H1 (cell line): ENCODE measurements around the gene WWC1. TPM values are rescaled to one million over a fixed set of nuclear protein-coding genes. Genes with fewer than 3 reads are reported as not detected.

Experiments used
- CTCF ChIA-PET: fragments of 300-600 bp; sonication (Branson Sonifier 250); formaldehyde crosslinking; loops from one replicate; lab custom pipeline; 2021; ENCODE audit not compliant: partially characterized antibody; lab: Charles Lee
- POLR2A ChIA-PET: fragments of 300-600 bp; sonication (Branson Sonifier 250); formaldehyde crosslinking; loops from one replicate; lab custom pipeline; 2021; ENCODE audit warnings: inconsistent platforms; ENCODE audit not compliant: partially characterized antibody; lab: Charles Lee
- DNase-seq, 2 experiments: peaks; one replicate each; pipeline versions ENCODE4 v3.0.0 to v3.0.0-alpha.2; 2010 to 2022; ENCODE audit warnings: low spot score in 2 of 2, low read depth in 1 of 2, mixed read lengths in 1 of 2
- FAIRE-seq: peaks from 2 replicates; lab custom pipeline; 2011; peaks lifted over from hg19 to GRCh38; lab: Jason Lieb, UNC
- H2AFZ ChIP-seq: 2 replicates; pipeline ENCODE4 v1.8.1; 2012; ENCODE audit warnings: low read length, inconsistent platforms
- H2AK5ac ChIP-seq: 2 replicates; pipeline ENCODE4 v1.6.1; 2013; ENCODE audit warnings: low read depth, low read length
- H2BK120ac ChIP-seq: replicated peaks from 2 replicates; pipeline ENCODE3; 2013; ENCODE audit warnings: low read depth, low read length, inconsistent platforms
- H2BK12ac ChIP-seq: 2 replicates; pipeline ENCODE4 v1.6.1; 2013; ENCODE audit warnings: low read depth, low read length
- H2BK15ac ChIP-seq: 2 replicates; pipeline ENCODE4 v1.6.1; 2013; ENCODE audit warnings: low read length
- H2BK20ac ChIP-seq: 2 replicates; pipeline ENCODE4 v1.6.1; 2013; ENCODE audit warnings: low read length
- H2BK5ac ChIP-seq: 2 replicates; pipeline ENCODE4 v1.6.1; 2013; ENCODE audit warnings: low read depth, low read length
- H3K14ac ChIP-seq: 2 replicates; pipeline ENCODE4 v1.6.1; 2013; ENCODE audit warnings: inconsistent platforms; ENCODE audit not compliant: insufficient read length
- H3K18ac ChIP-seq: 2 replicates; pipeline ENCODE4 v1.6.1; 2013; ENCODE audit warnings: low read length; ENCODE audit errors: extremely low read depth
- H3K23ac ChIP-seq: 2 replicates; pipeline ENCODE4 v1.6.1; 2013; ENCODE audit warnings: inconsistent platforms; ENCODE audit not compliant: insufficient read length
- H3K23me2 ChIP-seq: 2 replicates; pipeline ENCODE4 v1.6.1; 2013; ENCODE audit warnings: low read depth, low read length
- H3K27ac ChIP-seq: 2 replicates; pipeline ENCODE4 v1.6.1; 2011; ENCODE audit warnings: low read depth, low read length, inconsistent platforms
- H3K27me3 ChIP-seq, 4 experiments: replicated peaks in 1 of 4; 1 replicate in 1 of 4; 2 replicates in 3 of 4; pipeline versions ENCODE4 v1.6.1 to v1.8.1; 2011 to 2013; ENCODE audit warnings: low read length in 3 of 4, mild to moderate bottlenecking in 3 of 4, inconsistent platforms in 2 of 4, mixed read lengths in 2 of 4, moderate library complexity in 1 of 4; ENCODE audit not compliant: control insufficient read depth in 3 of 4, insufficient read depth in 3 of 4; ENCODE audit errors: extremely low read depth in 1 of 4
- H3K36me3 ChIP-seq, 4 experiments: 2 replicates each; pipeline versions ENCODE4 v1.6.1 to v1.8.1; 2011 to 2013; ENCODE audit warnings: mild to moderate bottlenecking in 4 of 4, low read length in 3 of 4, moderate library complexity in 2 of 4, control low read depth in 1 of 4, inconsistent platforms in 1 of 4; ENCODE audit not compliant: insufficient read depth in 4 of 4, control insufficient read depth in 2 of 4
- H3K4ac ChIP-seq: replicated peaks from 2 replicates; pipeline ENCODE3; 2013; ENCODE audit warnings: low read length, low read depth, mixed read lengths, inconsistent platforms; ENCODE audit not compliant: insufficient read length
- H3K4me1 ChIP-seq, 4 experiments: replicated peaks in 1 of 4; 1 replicate in 1 of 4; 2 replicates in 3 of 4; pipeline versions ENCODE4 v1.6.1 to v1.8.1; 2011 to 2013; ENCODE audit warnings: low read length in 3 of 4, inconsistent platforms in 2 of 4, mixed read lengths in 1 of 4; ENCODE audit not compliant: insufficient read depth in 4 of 4, control insufficient read depth in 3 of 4
- H3K4me2 ChIP-seq, 2 experiments: 2 replicates each; pipeline versions ENCODE4 v1.6.1 to v1.8.1; 2011 to 2013; ENCODE audit warnings: low read depth in 2 of 2, low read length in 2 of 2, control low read depth in 1 of 2, inconsistent platforms in 1 of 2, mild to moderate bottlenecking in 1 of 2; ENCODE audit not compliant: insufficient read depth in 1 of 2
- H3K4me3 ChIP-seq, 4 experiments: fragments of 200-600, 300-600 bp in 1 of 4; sonication (generic), shearing (Covaris generic), sonication (Bioruptor Twin) in 1 of 4; 2 replicates each; pipeline versions ENCODE4 v1.5.1 to v1.8.1; 2011 to 2016; ENCODE audit warnings: low read length in 4 of 4, low read depth in 3 of 4, control low read depth in 2 of 4, inconsistent platforms in 2 of 4, mild to moderate bottlenecking in 2 of 4, mixed read lengths in 1 of 4, moderate library complexity in 1 of 4; ENCODE audit not compliant: insufficient read depth in 2 of 4; ENCODE audit errors: extremely low read depth in 1 of 4
- H3K56ac ChIP-seq: replicated peaks from 2 replicates; pipeline ENCODE3; 2013; ENCODE audit warnings: low read depth, mild to moderate bottlenecking, mixed read lengths, low read length, inconsistent platforms; ENCODE audit not compliant: insufficient read length
- H3K79me1 ChIP-seq: 2 replicates; pipeline ENCODE4 v1.6.1; 2013; ENCODE audit warnings: low read depth, low read length, control low read depth
- H3K79me2 ChIP-seq, 2 experiments: 2 replicates each; pipeline versions ENCODE4 v1.6.1 to v1.8.1; 2012 to 2013; ENCODE audit warnings: low read length in 2 of 2, mild to moderate bottlenecking in 2 of 2, inconsistent platforms in 1 of 2; ENCODE audit not compliant: insufficient read depth in 2 of 2, control insufficient read depth in 1 of 2
- H3K9ac ChIP-seq, 4 experiments: replicated peaks in 1 of 4; 1 replicate in 1 of 4; 2 replicates in 3 of 4; pipeline versions ENCODE4 v1.6.1 to v1.8.1; 2011 to 2013; ENCODE audit warnings: low read depth in 3 of 4, low read length in 3 of 4, control low read depth in 2 of 4, mild to moderate bottlenecking in 2 of 4, moderate library complexity in 2 of 4, inconsistent platforms in 1 of 4; ENCODE audit errors: extremely low read depth in 1 of 4
- H3K9me3 ChIP-seq, 2 experiments: 2 replicates each; pipeline versions ENCODE4 v1.6.1 to v1.8.1; 2012 to 2013; ENCODE audit warnings: mild to moderate bottlenecking in 2 of 2, moderate library complexity in 2 of 2, control low read depth in 1 of 2, inconsistent platforms in 1 of 2, low read depth in 1 of 2, low read length in 1 of 2, mixed read lengths in 1 of 2; ENCODE audit not compliant: insufficient read depth in 2 of 2
- H4K20me1 ChIP-seq, 2 experiments: replicated peaks in 1 of 2; 2 replicates each; pipeline versions ENCODE3 to v1.8.1; 2011 to 2013; ENCODE audit warnings: inconsistent platforms in 2 of 2, low read length in 2 of 2, mild to moderate bottlenecking in 1 of 2; ENCODE audit not compliant: insufficient read depth in 2 of 2, control insufficient read depth in 1 of 2
- H4K5ac ChIP-seq: 2 replicates; pipeline ENCODE4 v1.6.1; 2013; ENCODE audit warnings: low read length, low read depth, mixed read lengths, inconsistent platforms; ENCODE audit not compliant: insufficient read length
- H4K8ac ChIP-seq: 2 replicates; pipeline ENCODE4 v1.8.0; 2013; ENCODE audit warnings: mild to moderate bottlenecking, moderate library complexity, low read length, inconsistent platforms; ENCODE audit not compliant: insufficient read depth; ENCODE audit errors: extremely low read depth
- H4K91ac ChIP-seq: replicated peaks from 2 replicates; pipeline ENCODE3; 2013; ENCODE audit warnings: low read length, mixed read lengths, inconsistent platforms; ENCODE audit not compliant: insufficient read length
- ASH2L ChIP-seq: fragments of 200-600, 300-600 bp; sonication (generic); IDR thresholded peaks from one replicate; pipeline ENCODE4 v1.7.1; 2017; ENCODE audit warnings: low read length
- MAFK ChIP-seq: IDR thresholded peaks from 2 replicates; pipeline ENCODE4 v1.6.1; 2012; ENCODE audit warnings: low read depth, mild to moderate bottlenecking, improper control_type of control experiment, low read length
- RBBP5 ChIP-seq: IDR thresholded peaks from 2 replicates; pipeline ENCODE4 v1.7.1; 2012; ENCODE audit warnings: low read depth, mild to moderate bottlenecking, inconsistent platforms, low read length, moderate library complexity, borderline replicate concordance
- SP1 ChIP-seq: IDR thresholded peaks from 2 replicates; pipeline ENCODE4 v1.6.1; 2011; ENCODE audit warnings: low read depth, low read length
- WGBS, 2 experiments: shearing (Covaris generic) in 1 of 2; methylation state at CpG; one replicate each; pipeline versions ENCODE4 v1.1.6 to v1.1.7; 2013 to 2015; ENCODE audit warnings: low lambda C conversion rate in 2 of 2, mixed read lengths in 2 of 2, inconsistent platforms in 1 of 2, low coverage in 1 of 2, missing lambda C conversion rate in 1 of 2; ENCODE audit not compliant: insufficient replicate concordance in 2 of 2, insufficient coverage in 1 of 2, insufficient read length in 1 of 2; ENCODE audit errors: extremely low coverage in 1 of 2, missing lambda C conversion rate in 1 of 2; 5-methylcytosine and 5-hydroxymethylcytosine counted together
- polyA plus RNA-seq, 7 experiments: library from polyadenylated mRNA; depleted of rRNA in 3 of 7; stranded (reverse) in 5 of 7; unstranded in 2 of 7; fragments of >200 nt in 5 of 7; fragments of 200-250 nt in 2 of 7; gene quantifications; 1 replicate in 5 of 7; 2 replicates in 1 of 7; 4 replicates in 1 of 7; pipeline versions ENCODE4 v1.2.1 to v1.2.3, GENCODE V29; 2011 to 2013; ENCODE audit warnings: missing spikeins in 2 of 7, mixed read lengths in 2 of 7
- total RNA-seq: library from RNA; stranded (reverse); fragmentation: NEBNext Ultra II Directional; extraction: Animal tissue kit (Norgen Biotek cat#: 25700); gene quantifications from 2 replicates; pipeline ENCODE4 v1.2.1, GENCODE V29; 2021

WWC1 gene
- total and polyA plus RNA-seq, 2 of the 8 experiments (the other 6 are each of a cell fraction or from before 2014, with no cell fraction given), result 16.4 to 41.1 TPM

- Histone ChIP-seq H3K4ac (no peak overlapping the region), H3K4me2 (peak overlapping the region; percentile 49 to 67), H3K4me3 (peak overlapping the region in 1 of 4 experiments; percentile 31; a peak in 1 of 8 replicates), H2BK120ac (no peak overlapping the region), H3K18ac (no peak overlapping the region), H4K5ac (no peak overlapping the region), H2BK15ac (no peak overlapping the region), H4K8ac (no peak overlapping the region), H3K9ac (peak overlapping the region in 1 of 4 experiments; percentile 45; a peak in 3 of 7 replicates), H3K23me2 (no peaks in the 10 kb centered on the region), H2BK5ac (peak overlapping the region; percentile 37; the same call in 1 of the 2 replicates), H3K14ac (no peak overlapping the region), H3K4me1 (peaks cover 20 to 39% (median 31%) of the 10 kb centered on the region in 4 experiments), H3K27me3 (no peaks in the 10 kb centered on the region), H3K79me2 (peaks cover 0 to 53% of the 10 kb centered on the region in 2 experiments; a peak in 3 of 4 replicates), H2AK5ac (peak overlapping the region; percentile 42; the same call in 1 of the 2 replicates), H3K27ac (peak overlapping the region; percentile 34; the same call in 1 of the 2 replicates), H4K20me1 (peaks cover 2% of the 10 kb centered on the region in 2 experiments), H2AFZ (no peak overlapping the region), H2BK20ac (no peak overlapping the region; the same call in 1 of the 2 replicates), H3K79me1 (peaks cover 19% of the 10 kb centered on the region), H3K36me3 (no peaks in the 10 kb centered on the region), H4K91ac (no peak overlapping the region), H3K9me3 (no peaks in the 10 kb centered on the region), H2BK12ac (peak overlapping the region; percentile 1; the same call in 1 of the 2 replicates), H3K23ac (no peak overlapping the region), H3K56ac (no peak overlapping the region)
- WGBS, 2 experiments, result 36% methylated on average over 3 of the region's 3 CpGs; no CpG with 5 or more reads in 1 of the 2 experiments
- POLR2A ChIA-PET, result interaction anchor here (0.9 to 1.7 kb wide), 3 partner anchors 13 to 43 kb away, joined by 3 to 4 read pairs (median 4); partner anchors contain the start of gene WWC1
- CTCF ChIA-PET, result interaction anchor here (1.0 to 5.7 kb wide), 9 partner anchors 8 to 151 kb away, joined by 3 to 40 read pairs (median 4); partner anchors contain the start of gene WWC1
- no peak for FAIRE-seq
- TF ChIP-seq RBBP5 (0 out of 2 replicates have a peak, but pooled peaks have one; percentile 72), ASH2L (peak; percentile 76), MAFK (no peak), SP1 (peak; percentile 76)
- DNase-seq, result no peak
These were observed 42.8 kb downstream of the WWC1 start for GRCh38 chr5:168334280-168334679.
